Omental fat pad (tissue), 4 donors: ENCODE measurements around the gene NFATC1. TPM values are rescaled to one million over a fixed set of nuclear protein-coding genes. Genes with fewer than 3 reads are reported as not detected.

Experiments used
- ATAC-seq: fragments of 150-250 bp; one replicate; pipeline ENCODE4 v1.9.1; 2016; ENCODE audit warnings: mild to moderate bottlenecking, moderate library complexity; ENCODE audit not compliant: low FRiP score
- DNase-seq: peaks from one replicate; pipeline ENCODE4 v3.0.0-alpha.2; 2019; ENCODE audit warnings: low spot score
- total RNA-seq, 4 donors: library from RNA; depleted of rRNA; stranded (reverse); fragments of >200 nt; gene quantifications; one replicate each; pipeline ENCODE4 v1.1.0, GENCODE V29; 2016
- TF ChIP-seq, protein P1 (sequence below), 3 donors: fragments of 450-650 bp; IDR thresholded peaks; one replicate each; pipeline ENCODE4 v1.5.1; 2016 to 2017; ENCODE audit warnings: antibody characterized with exemption in 3 of 3, mild to moderate bottlenecking in 3 of 3, moderate library complexity in 2 of 3

The NFATC1 gene
- total RNA-seq, 4 donors from 2014 or later: 10.7 to 57.4 (median 19.1) TPM

DNA sequence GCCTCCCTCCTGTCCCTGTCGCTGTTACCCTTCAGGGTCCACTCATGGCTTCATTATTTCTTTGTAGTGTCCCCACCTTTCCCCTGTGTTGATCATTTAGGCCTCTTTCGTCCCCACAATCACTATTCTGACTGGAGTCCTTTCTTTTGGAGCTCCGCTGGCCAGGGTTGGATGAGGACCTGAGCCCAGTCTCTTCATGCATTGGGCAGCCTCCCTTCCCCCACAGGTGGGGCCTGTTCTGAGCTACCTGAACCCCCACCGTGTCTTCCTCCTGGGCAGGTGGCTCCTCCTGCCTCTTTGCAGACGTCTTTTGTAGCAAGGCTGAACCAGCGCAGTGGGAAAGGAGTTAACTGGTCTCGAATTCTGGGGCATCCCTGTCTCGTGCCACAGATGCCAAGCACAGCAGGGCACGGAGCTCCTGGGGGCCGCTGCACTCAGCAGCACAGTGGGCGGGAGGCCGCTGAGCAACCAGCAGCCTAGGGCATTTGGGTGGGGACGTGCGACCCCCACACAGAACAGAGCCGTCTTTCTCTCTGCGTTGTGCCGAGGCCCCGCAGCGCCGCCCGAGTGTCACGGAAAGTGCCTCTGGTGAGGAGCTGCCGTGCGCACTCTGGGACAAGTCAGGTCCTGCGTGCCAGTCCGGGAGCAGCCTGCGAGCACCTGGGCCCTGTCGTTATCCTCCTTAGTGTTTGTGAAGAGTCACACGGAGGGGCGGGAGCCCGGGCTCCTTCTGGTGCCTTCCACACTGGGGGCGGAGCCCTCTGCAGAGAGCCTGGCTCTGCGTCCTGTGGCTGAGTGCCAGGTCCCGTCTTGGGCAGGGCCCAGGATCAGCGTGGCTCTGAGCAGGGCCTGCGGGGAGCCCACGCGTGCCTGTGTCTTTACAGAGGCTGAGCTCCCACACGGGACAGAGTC lies 130.1 kb downstream of the NFATC1 start:
- ATAC-seq (peak; percentile 38), DNase-seq (no peak)
- TF ChIP-seq, protein P1, sequence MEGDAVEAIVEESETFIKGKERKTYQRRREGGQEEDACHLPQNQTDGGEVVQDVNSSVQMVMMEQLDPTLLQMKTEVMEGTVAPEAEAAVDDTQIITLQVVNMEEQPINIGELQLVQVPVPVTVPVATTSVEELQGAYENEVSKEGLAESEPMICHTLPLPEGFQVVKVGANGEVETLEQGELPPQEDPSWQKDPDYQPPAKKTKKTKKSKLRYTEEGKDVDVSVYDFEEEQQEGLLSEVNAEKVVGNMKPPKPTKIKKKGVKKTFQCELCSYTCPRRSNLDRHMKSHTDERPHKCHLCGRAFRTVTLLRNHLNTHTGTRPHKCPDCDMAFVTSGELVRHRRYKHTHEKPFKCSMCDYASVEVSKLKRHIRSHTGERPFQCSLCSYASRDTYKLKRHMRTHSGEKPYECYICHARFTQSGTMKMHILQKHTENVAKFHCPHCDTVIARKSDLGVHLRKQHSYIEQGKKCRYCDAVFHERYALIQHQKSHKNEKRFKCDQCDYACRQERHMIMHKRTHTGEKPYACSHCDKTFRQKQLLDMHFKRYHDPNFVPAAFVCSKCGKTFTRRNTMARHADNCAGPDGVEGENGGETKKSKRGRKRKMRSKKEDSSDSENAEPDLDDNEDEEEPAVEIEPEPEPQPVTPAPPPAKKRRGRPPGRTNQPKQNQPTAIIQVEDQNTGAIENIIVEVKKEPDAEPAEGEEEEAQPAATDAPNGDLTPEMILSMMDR (IDR thresholded peaks at IDR 0.05): no peak

DNA sequence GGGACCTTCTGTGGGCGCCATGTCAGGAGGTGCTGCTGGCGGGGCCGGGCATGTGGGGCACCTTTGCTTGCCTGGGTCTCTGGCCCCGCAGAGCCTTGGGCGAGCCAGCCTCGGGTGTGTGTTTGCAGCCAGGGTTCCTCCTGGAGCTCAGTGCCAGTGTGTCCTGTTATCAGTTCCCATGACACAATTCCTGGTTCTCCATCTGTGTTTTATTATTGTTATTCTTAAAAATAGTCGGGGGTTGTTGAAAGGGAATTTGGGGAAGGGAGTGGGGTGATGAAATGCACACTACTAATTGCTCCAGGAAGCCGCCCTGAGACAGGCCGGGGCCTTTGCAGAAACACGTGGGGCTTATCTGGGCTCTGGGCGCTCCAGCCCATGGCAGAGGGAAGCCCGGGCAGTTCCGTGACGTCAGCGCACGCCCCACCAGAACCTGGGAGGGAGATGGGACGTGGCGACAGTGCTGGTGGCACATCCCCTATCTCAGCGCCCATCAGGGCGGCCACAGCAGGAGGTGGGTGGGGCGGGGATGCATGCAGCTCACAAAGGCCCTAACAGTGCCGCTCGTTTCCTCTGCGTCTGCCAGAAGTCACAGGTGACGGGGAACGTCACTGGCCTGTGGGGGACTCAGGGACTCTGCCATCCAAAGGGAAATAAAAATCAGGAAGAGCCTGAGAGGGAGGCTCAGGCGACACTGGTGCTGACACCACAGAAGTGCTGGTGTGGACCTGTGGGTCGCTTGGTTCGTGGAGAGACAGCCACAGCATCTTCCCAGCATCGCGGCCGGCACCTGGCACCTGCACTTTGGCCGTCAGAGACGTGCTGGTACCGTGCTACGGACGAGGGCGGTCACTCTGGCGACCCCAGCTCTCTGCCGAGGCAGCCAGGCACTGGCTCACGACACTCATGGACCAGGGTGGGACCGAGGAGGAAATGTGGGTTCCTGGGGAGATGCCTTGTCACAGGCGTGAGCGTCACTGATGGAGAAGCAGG lies 131.0 kb downstream of the NFATC1 start:
- ATAC-seq: no peak
- TF ChIP-seq, protein P1 (IDR thresholded peaks at IDR 0.05): no peak
- DNase-seq: no peak

DNA sequence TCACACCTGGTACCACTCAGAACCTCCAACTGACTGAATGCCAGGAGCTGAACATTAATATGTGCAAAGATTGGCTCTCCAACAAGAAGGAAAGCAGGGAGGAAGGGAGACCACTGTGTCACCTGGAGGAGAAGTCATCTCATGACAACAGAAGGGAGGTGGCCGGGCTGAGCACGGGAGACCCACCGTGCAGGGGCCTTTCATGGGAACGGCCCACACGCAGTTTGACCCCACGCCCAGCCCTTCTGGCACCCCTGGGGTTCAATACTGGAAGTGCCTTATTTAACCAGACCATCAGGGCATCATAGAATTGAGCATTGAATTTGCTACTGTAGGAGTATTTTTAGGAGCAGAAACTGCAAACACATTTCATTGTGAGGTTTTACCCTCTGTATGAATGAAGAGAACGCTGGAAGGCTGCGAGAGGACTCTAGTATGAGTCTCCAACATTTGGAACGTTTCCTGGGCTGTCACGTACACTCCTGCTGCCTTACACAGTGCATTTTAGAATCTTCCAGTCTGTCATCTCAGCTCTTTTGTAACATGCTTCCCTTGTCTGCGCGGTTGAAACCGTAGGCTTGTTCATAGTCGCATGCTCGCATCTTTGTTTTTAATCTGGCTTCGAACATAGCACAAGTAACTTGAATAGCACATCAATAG lies 132.1 kb downstream of the NFATC1 start:
- DNase-seq: no peak
- TF ChIP-seq, protein P1 (IDR thresholded peaks at IDR 0.05): no peak
- no peak for ATAC-seq

- TF ChIP-seq, protein P1 (IDR thresholded peaks at IDR 0.05): no peak
- DNase-seq (no peak), ATAC-seq (no peak)
Measured at GRCh38 chr18:79528316-79528695, 132.6 kb downstream of the NFATC1 start.

DNA sequence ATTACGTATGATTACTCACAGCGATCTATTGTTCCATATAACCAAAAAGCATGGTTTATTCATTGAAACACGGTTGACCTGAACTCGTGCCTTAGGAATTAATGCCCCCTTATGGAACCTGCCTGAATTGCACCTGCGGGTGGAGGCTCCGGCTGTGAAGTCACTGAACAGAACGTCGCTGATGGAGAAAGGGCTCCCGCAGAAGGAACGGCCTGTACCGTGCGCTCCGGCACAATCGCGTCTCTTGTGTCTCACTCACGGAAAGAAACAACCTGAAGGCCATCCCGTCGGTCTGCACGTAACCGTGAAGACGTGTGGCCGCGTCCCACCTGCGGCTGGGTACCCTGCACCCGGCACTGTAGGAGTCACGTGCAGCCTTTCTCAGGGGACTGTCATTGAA lies 133.1 kb downstream of the NFATC1 start:
- DNase-seq (peak; percentile 41), ATAC-seq (no peak)
- TF ChIP-seq, protein P1 (IDR thresholded peaks at IDR 0.05): peak in 2 of 3 donors; percentile 43 to 64

DNA sequence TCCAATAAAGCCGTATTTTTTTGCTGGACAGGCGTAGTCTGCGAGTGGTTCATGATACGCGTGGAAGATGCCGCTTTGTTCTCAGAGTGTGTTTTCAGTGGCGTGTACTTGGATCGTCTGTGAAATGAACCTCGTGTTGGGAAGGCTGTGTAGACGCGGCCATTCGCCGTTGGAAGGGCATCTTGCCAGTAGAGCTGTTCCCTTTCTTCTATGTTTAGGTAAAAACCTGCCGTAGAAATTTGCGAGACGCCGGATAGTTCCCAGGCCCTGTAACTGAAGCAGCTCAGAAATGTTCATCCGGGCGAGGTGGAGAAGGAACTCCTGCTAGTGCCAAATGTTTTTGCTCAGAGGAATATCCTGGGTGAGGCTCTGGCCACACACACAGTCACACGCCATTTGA lies 133.6 kb downstream of the NFATC1 start:
- DNase-seq (no peak), ATAC-seq (no peak)
- TF ChIP-seq, protein P1 (IDR thresholded peaks at IDR 0.05): no peak
